ENCODE results near the gene ABCB8.

DNA sequence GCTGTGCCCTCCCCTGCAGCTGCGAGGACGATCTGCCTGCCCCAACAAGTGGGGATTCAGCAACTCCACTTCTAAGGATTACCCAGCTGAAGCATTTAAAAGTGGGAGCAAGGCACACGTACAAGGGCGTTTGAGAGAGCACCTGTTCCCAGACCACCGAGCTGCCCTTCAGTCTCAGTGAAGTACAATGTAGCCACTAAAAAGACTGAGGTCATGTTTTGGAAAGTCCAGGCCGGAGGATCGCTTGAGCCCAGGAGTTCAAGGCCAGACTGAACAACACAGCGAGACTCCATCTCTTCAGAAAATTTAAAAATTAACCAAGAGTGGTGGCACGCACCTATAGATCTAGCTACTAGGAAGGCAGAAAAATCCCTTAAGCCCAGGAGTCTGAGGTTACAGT lies 22.7 kb upstream of the ABCB8 start:
- TF ChIP-seq, protein P1, sequence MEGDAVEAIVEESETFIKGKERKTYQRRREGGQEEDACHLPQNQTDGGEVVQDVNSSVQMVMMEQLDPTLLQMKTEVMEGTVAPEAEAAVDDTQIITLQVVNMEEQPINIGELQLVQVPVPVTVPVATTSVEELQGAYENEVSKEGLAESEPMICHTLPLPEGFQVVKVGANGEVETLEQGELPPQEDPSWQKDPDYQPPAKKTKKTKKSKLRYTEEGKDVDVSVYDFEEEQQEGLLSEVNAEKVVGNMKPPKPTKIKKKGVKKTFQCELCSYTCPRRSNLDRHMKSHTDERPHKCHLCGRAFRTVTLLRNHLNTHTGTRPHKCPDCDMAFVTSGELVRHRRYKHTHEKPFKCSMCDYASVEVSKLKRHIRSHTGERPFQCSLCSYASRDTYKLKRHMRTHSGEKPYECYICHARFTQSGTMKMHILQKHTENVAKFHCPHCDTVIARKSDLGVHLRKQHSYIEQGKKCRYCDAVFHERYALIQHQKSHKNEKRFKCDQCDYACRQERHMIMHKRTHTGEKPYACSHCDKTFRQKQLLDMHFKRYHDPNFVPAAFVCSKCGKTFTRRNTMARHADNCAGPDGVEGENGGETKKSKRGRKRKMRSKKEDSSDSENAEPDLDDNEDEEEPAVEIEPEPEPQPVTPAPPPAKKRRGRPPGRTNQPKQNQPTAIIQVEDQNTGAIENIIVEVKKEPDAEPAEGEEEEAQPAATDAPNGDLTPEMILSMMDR (IDR thresholded peaks at IDR 0.05) = no peak
- TF ChIP-seq POLR2A (IDR thresholded peaks at IDR 0.05) = no peak
